ENCODE results near the gene FCHSD1. TPM values are rescaled to one million over a fixed set of nuclear protein-coding genes. Genes with fewer than 3 reads are reported as not detected.
A peak's percentile ranks its signal among the peaks of the same experiment; 100 is the strongest.
"Not testable (repeated sequence)": the region's sequence is repeated elsewhere in the genome, so short reads cannot be mapped to it uniquely, and the experiment has no call there.

FCHSD1 gene
- polyA plus RNA-seq, 3 donors: 3.0 to 73.3 (median 3.4) TPM

DNA sequence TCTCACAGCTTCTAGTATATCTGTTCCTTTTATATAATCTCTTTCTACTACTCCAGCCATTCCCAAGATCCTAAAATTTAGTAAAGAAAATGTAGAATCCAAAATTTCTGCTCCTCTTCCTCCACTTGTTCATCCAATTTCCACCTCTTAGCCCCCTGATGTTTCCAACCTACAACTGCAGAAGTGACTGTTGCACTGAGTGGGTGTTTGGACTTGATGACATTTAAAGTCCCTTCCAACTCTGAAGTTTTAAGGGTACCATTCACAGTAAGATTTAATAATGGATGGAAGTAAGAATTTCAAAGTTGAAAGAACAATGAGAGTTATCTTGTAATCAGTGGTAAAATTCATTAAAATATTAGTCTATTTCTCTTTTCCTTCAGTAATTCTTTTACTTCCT is 37.9 kb downstream of the FCHSD1 start:
- Histone ChIP-seq H3K4me2 (replicated peaks; ENCODE audit: extremely low read depth, low read length, poor library complexity, severe bottlenecking) (peak overlapping the region; percentile 44), H3K4me3 (replicated peaks in 1 of 3; ENCODE audit: low read depth in 2 of 3, low read length in 3 of 3) (peak overlapping the region in 1 of 3 experiments; percentile 2), H3K79me2 (ENCODE audit: insufficient read depth, low read length) (peaks cover 100% of the 10 kb centered on the region), H3K27ac (ENCODE audit: low read depth in 1 of 2, low read length in 2 of 2) (peak overlapping the region in 1 of 2 donors; percentile 66), H3K4me1 (ENCODE audit: control insufficient read depth in 1 of 2, insufficient read depth in 2 of 2, low read length in 2 of 2) (peaks cover 85 to 92% of the 10 kb centered on the region in 2 donors), H3K36me3 (replicated peaks in 1 of 2; ENCODE audit: control insufficient read depth in 1 of 2, insufficient read depth in 2 of 2, low read length in 2 of 2) (peaks cover 4 to 14% of the 10 kb centered on the region in 2 donors), H3K9me3 (replicated peaks in 1 of 2; ENCODE audit: control insufficient read depth in 1 of 2, insufficient read depth in 1 of 2, low read length in 2 of 2) (no peaks in the 10 kb centered on the region), H2AFZ (ENCODE audit: insufficient read depth, low read depth, low read length, poor library complexity, severe bottlenecking) (no peak overlapping the region), H4K20me1 (ENCODE audit: insufficient read depth, low read length) (peaks cover 58% of the 10 kb centered on the region), H3K27me3 (ENCODE audit: control insufficient read depth in 2 of 2, insufficient read depth in 2 of 2, low read length in 2 of 2) (no peaks in the 10 kb centered on the region), H3K9ac (ENCODE audit: insufficient read depth, low read length, poor library complexity, severe bottlenecking) (no peak overlapping the region)
- H3K9me3 Mint-ChIP-seq: peaks cover 0 to 3% (median 0%) of the 10 kb centered on the region in 7 donors
- H3K4me1 Mint-ChIP-seq: peaks cover 79% of the 10 kb centered on the region
- H3K36me3 Mint-ChIP-seq: peaks cover 16 to 40% of the 10 kb centered on the region in 2 donors
- intact Hi-C loops (cut with micrococcal nuclease): no loop called here
- peak overlapping the region in 1 of 2 donors; percentile 54 for H3K4me3 Mint-ChIP-seq
- DNase-seq: no peak
- TF ChIP-seq, protein P1, sequence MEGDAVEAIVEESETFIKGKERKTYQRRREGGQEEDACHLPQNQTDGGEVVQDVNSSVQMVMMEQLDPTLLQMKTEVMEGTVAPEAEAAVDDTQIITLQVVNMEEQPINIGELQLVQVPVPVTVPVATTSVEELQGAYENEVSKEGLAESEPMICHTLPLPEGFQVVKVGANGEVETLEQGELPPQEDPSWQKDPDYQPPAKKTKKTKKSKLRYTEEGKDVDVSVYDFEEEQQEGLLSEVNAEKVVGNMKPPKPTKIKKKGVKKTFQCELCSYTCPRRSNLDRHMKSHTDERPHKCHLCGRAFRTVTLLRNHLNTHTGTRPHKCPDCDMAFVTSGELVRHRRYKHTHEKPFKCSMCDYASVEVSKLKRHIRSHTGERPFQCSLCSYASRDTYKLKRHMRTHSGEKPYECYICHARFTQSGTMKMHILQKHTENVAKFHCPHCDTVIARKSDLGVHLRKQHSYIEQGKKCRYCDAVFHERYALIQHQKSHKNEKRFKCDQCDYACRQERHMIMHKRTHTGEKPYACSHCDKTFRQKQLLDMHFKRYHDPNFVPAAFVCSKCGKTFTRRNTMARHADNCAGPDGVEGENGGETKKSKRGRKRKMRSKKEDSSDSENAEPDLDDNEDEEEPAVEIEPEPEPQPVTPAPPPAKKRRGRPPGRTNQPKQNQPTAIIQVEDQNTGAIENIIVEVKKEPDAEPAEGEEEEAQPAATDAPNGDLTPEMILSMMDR (IDR thresholded peaks at IDR 0.05): no peak
- peaks cover 0 to 2% (median 0%) of the 10 kb centered on the region in 3 donors for H3K27me3 Mint-ChIP-seq (ENCODE audit: low read depth in 3 of 3)
- H3K27ac Mint-ChIP-seq: peak overlapping the region; percentile 23 to 94 (median 80)

DNA sequence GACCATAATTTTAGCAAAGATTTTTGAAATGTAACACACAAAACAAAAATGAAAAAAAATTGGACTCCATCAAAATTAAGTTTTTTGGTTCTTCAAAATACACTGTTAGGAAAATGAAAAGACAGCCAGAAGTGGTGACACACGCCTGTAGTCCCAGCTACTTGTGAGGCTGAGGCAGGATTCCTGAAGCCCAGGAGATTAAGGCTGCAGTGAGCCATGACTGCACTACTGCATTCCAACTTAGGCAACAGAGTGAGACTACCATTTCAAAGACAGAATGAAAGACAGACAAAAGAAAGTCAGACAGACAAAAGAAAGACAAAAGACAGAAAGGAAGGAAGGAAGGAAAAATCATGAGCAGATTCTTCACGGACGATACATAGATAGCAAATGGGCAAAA is 39.9 kb downstream of the FCHSD1 start:
- peaks cover 0 to 3% (median 0%) of the 10 kb centered on the region in 7 donors for H3K9me3 Mint-ChIP-seq
- peaks cover 84% of the 10 kb centered on the region for H3K4me1 Mint-ChIP-seq
- Histone ChIP-seq H3K4me2 (replicated peaks; ENCODE audit: extremely low read depth, low read length, poor library complexity, severe bottlenecking) (no peak overlapping the region), H3K9ac (ENCODE audit: insufficient read depth, low read length, poor library complexity, severe bottlenecking) (no peak overlapping the region), H3K9me3 (replicated peaks in 1 of 2; ENCODE audit: control insufficient read depth in 1 of 2, insufficient read depth in 1 of 2, low read length in 2 of 2) (no peaks in the 10 kb centered on the region), H3K4me3 (replicated peaks in 1 of 3; ENCODE audit: low read depth in 2 of 3, low read length in 3 of 3) (no peak overlapping the region), H2AFZ (ENCODE audit: insufficient read depth, low read depth, low read length, poor library complexity, severe bottlenecking) (no peak overlapping the region), H3K27ac (ENCODE audit: low read depth in 1 of 2, low read length in 2 of 2) (peak overlapping the region in 1 of 2 donors; percentile 68), H3K27me3 (ENCODE audit: control insufficient read depth in 2 of 2, insufficient read depth in 2 of 2, low read length in 2 of 2) (no peaks in the 10 kb centered on the region), H4K20me1 (ENCODE audit: insufficient read depth, low read length) (peaks cover 40% of the 10 kb centered on the region), H3K4me1 (ENCODE audit: control insufficient read depth in 1 of 2, insufficient read depth in 2 of 2, low read length in 2 of 2) (peaks cover 86 to 93% of the 10 kb centered on the region in 2 donors), H3K36me3 (replicated peaks in 1 of 2; ENCODE audit: control insufficient read depth in 1 of 2, insufficient read depth in 2 of 2, low read length in 2 of 2) (peaks cover 4 to 14% of the 10 kb centered on the region in 2 donors), H3K79me2 (ENCODE audit: insufficient read depth, low read length) (peaks cover 100% of the 10 kb centered on the region)
- WGBS (ENCODE audit: insufficient coverage): 75% methylated on average over 1 of the region's 3 CpGs
- no peak overlapping the region for H3K4me3 Mint-ChIP-seq
- no peaks in the 10 kb centered on the region for H3K27me3 Mint-ChIP-seq (ENCODE audit: low read depth in 3 of 3)
- H3K27ac Mint-ChIP-seq: peak overlapping the region; percentile 11 to 83 (median 44)
- TF ChIP-seq, protein P1 (IDR thresholded peaks at IDR 0.05): no peak
- DNase-seq: no peak
- H3K36me3 Mint-ChIP-seq: peaks cover 22 to 49% of the 10 kb centered on the region in 2 donors
- intact Hi-C loops (cut with micrococcal nuclease): no loop called here

DNA sequence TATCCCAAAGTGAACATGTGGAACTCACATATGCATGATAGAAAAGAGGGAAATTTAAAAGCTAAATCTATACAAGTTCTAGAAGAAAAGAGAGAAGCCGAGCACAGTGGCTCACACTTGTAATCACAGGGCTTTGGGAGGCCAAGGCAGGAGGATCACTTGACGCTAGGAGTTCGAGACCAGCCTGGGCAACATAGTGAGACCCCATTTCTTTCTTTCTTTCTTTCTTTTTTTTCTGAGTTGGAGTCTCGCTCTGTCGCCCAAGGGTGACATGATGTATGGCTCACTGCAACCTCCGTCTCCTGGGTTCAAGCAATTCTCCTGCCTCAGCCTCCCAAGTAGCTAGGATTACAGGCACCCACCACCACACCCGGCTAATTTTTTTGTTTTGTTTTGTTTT is 41.3 kb downstream of the FCHSD1 start:
- 84% methylated on average over 5 of the region's 7 CpGs for WGBS (ENCODE audit: insufficient coverage)
- peak overlapping the region; percentile 4 for H3K4me2 ChIP-seq (replicated peaks; ENCODE audit: extremely low read depth, low read length, poor library complexity, severe bottlenecking)
- peak overlapping the region in 1 of 3 experiments; percentile 9 for H3K4me3 ChIP-seq (replicated peaks in 1 of 3; ENCODE audit: low read depth in 2 of 3, low read length in 3 of 3)
- peak overlapping the region; percentile 68 to 97 for H3K27ac ChIP-seq (ENCODE audit: low read depth in 1 of 2, low read length in 2 of 2)
- peaks cover 18 to 44% of the 10 kb centered on the region in 2 donors for H3K36me3 Mint-ChIP-seq
- H3K9me3 Mint-ChIP-seq; H3K9ac ChIP-seq (ENCODE audit: insufficient read depth, low read length, poor library complexity, severe bottlenecking); intact Hi-C loops (cut with micrococcal nuclease); DNase-seq; H2AFZ ChIP-seq (ENCODE audit: insufficient read depth, low read depth, low read length, poor library complexity, severe bottlenecking); H3K27me3 Mint-ChIP-seq (ENCODE audit: low read depth in 3 of 3); H3K27me3 ChIP-seq (ENCODE audit: control insufficient read depth in 2 of 2, insufficient read depth in 2 of 2, low read length in 2 of 2); H3K9me3 ChIP-seq (replicated peaks in 1 of 2; ENCODE audit: control insufficient read depth in 1 of 2, insufficient read depth in 1 of 2, low read length in 2 of 2): not testable (repeated sequence)
- H3K4me1 ChIP-seq (ENCODE audit: control insufficient read depth in 1 of 2, insufficient read depth in 2 of 2, low read length in 2 of 2): peaks cover 85 to 97% of the 10 kb centered on the region in 2 donors
- H3K27ac Mint-ChIP-seq: peak overlapping the region; percentile 79 to 100 (median 86)
- peak overlapping the region in 1 of 2 donors; percentile 46 for H3K4me3 Mint-ChIP-seq
- peaks cover 4 to 14% of the 10 kb centered on the region in 2 donors for H3K36me3 ChIP-seq (replicated peaks in 1 of 2; ENCODE audit: control insufficient read depth in 1 of 2, insufficient read depth in 2 of 2, low read length in 2 of 2)
- H3K79me2 ChIP-seq (ENCODE audit: insufficient read depth, low read length): peaks cover 98% of the 10 kb centered on the region
- H3K4me1 Mint-ChIP-seq: peaks cover 85% of the 10 kb centered on the region
- peaks cover 30% of the 10 kb centered on the region for H4K20me1 ChIP-seq (ENCODE audit: insufficient read depth, low read length)
